Kidney (tissue), 14 donors: ENCODE data around the gene MYORG. TPM values are rescaled to one million over a fixed set of nuclear protein-coding genes. Genes with fewer than 3 reads are reported as not detected.

Experiments
- DNase-seq, 5 donors: peaks; one replicate each; pipeline ENCODE4 v3.0.0-alpha.2; 2013 to 2020
- FAIRE-seq: peaks from 2 replicates; lab custom pipeline; 2012; peaks lifted over from hg19 to GRCh38; lab: Jason Lieb, UNC
- H3K27ac ChIP-seq, 2 donors: one replicate each; pipeline ENCODE4 v1.7.0; 2013; ENCODE audit warnings: low read depth in 2 of 2, low read length in 2 of 2, inconsistent platforms in 1 of 2
- H3K27me3 ChIP-seq: one replicate; pipeline ENCODE4 v1.7.1; 2013; ENCODE audit warnings: low read length, inconsistent platforms; ENCODE audit not compliant: control insufficient read depth, insufficient read depth
- H3K36me3 ChIP-seq, 3 donors: one replicate each; pipeline versions ENCODE4 v1.7.0 to v1.7.1; 2013; ENCODE audit warnings: low read length in 3 of 3, control low read depth in 1 of 3, inconsistent platforms in 1 of 3; ENCODE audit not compliant: insufficient read depth in 3 of 3, control insufficient read depth in 2 of 3
- H3K4me1 ChIP-seq, 3 donors: one replicate each; pipeline versions ENCODE4 v1.7.0 to v1.7.1; 2013; ENCODE audit warnings: low read length in 3 of 3, inconsistent platforms in 1 of 3, low read depth in 1 of 3; ENCODE audit not compliant: control insufficient read depth in 2 of 3, insufficient read depth in 2 of 3
- H3K4me3 ChIP-seq, 3 donors: one replicate each; pipeline versions ENCODE4 v1.7.0 to v1.8.1; 2013; ENCODE audit warnings: low read length in 3 of 3, control low read depth in 1 of 3, inconsistent platforms in 1 of 3
- H3K9ac ChIP-seq, 3 donors: one replicate each; pipeline versions ENCODE4 v1.7.0 to v1.7.1; 2013; ENCODE audit warnings: low read length in 3 of 3, control low read depth in 1 of 3, inconsistent platforms in 1 of 3
- H3K9me3 ChIP-seq, 3 donors: one replicate each; pipeline versions ENCODE4 v1.7.0 to v1.7.1; 2013; ENCODE audit warnings: low read length in 3 of 3, control low read depth in 1 of 3, inconsistent platforms in 1 of 3; ENCODE audit not compliant: control insufficient read depth in 2 of 3, insufficient read depth in 1 of 3
- CTCF ChIP-seq: IDR thresholded peaks from 3 replicates; pipeline ENCODE4 v1.5.1; 2012; ENCODE audit warnings: mild to moderate bottlenecking, moderate library complexity, borderline replicate concordance; ENCODE audit not compliant: insufficient read depth; ENCODE audit errors: extremely low read depth
- intact Hi-C: fragments of 100-400 bp; cut with DNase I; formaldehyde crosslinking; loops from one replicate; pipeline ENCODE4 v1.11.1; 2022
- polyA plus RNA-seq: library from polyadenylated mRNA; stranded (reverse); fragments of 350-450 nt; fragmentation: Illumina TruSeq; extraction: RNeasy Lipid Tissue Mini Kit (QIAGEN cat#74804); gene quantifications from one replicate; pipeline ENCODE4 v1.2.3, GENCODE V29; 2014; ENCODE audit warnings: low read depth, low replicate concordance; ENCODE audit not compliant: insufficient read depth
- total RNA-seq: library from RNA; stranded (reverse); fragmentation: NEBNext Ultra II Directional; extraction: Animal tissue kit (Norgen Biotek cat#: 25700); gene quantifications from one replicate; pipeline ENCODE4 v1.2.1, GENCODE V29; 2021
- donor health status: control.
- donor health status: control.
- donor health status: control.
- donor health status: control.
- donor health status: control.
- donor health status: DM: yes; HTN: yes; CAD: no.
- donor health status: Normal renal cell carcinoma (clear cell type).

Gene MYORG
- total and polyA plus RNA-seq, 2 donors from 2014 or later = 8.1 to 13.5 TPM

- DNase-seq = no peak
Measured at GRCh38 chr9:34347800-34348158, 28.9 kb downstream of the MYORG start.

GRCh38 chr9:34346873-34347799, 29.6 kb downstream of the MYORG start:
- H3K9me3 ChIP-seq = no peaks in the 10 kb centered on the region
- H3K36me3 ChIP-seq = no peaks in the 10 kb centered on the region
- TF ChIP-seq CTCF = no peak
- no peak overlapping the region for H3K9ac ChIP-seq
- H3K4me1 ChIP-seq = peaks cover 0 to 26% (median 12%) of the 10 kb centered on the region in 3 donors
- H3K4me3 ChIP-seq = no peak overlapping the region
- H3K27ac ChIP-seq = peak overlapping the region in 1 of 2 donors; percentile 37
- H3K27me3 ChIP-seq = no peaks in the 10 kb centered on the region
- intact Hi-C loops = no loop called here
- no peak for FAIRE-seq
- no peak for DNase-seq

More at GRCh38 chr9:34347800-34348158, 28.9 kb downstream of the MYORG start:
- no peak for FAIRE-seq
- Histone ChIP-seq H3K4me3 (no peak overlapping the region), H3K36me3 (no peaks in the 10 kb centered on the region), H3K9ac (no peak overlapping the region), H3K27ac (no peak overlapping the region), H3K9me3 (no peaks in the 10 kb centered on the region), H3K4me1 (peaks cover 0 to 21% (median 12%) of the 10 kb centered on the region in 3 donors), H3K27me3 (no peaks in the 10 kb centered on the region)
- intact Hi-C loops = no loop called here
- no peak for TF ChIP-seq CTCF

GRCh38 chr9:34343605-34344004, 33.1 kb downstream of the MYORG start:
- Histone ChIP-seq H3K36me3 (peaks cover 3 to 8% (median 7%) of the 10 kb centered on the region in 3 donors), H3K4me1 (peaks cover 0 to 31% (median 21%) of the 10 kb centered on the region in 3 donors), H3K9me3 (no peaks in the 10 kb centered on the region), H3K27ac (peak overlapping the region; percentile 25 to 85), H3K9ac (no peak overlapping the region), H3K27me3 (no peaks in the 10 kb centered on the region), H3K4me3 (no peak overlapping the region)
- TF ChIP-seq CTCF = no peak
- intact Hi-C loops = no loop called here
- FAIRE-seq (no peak), DNase-seq (no peak)
